K562 (cell line): ENCODE data around the gene GJA9. TPM values are rescaled to one million over a fixed set of nuclear protein-coding genes. Genes with fewer than 3 reads are reported as not detected.

Source experiments
- BHLHE40 ChIP-seq: IDR thresholded peaks from 2 replicates; pipeline ENCODE4 v1.6.1; 2011; ENCODE audit warnings: low read length, improper control_type of control experiment
- CAMTA2 ChIP-seq: fragments of 250-450 bp; sonication (Bioruptor Pico); conservative IDR thresholded peaks from 2 replicates; pipeline ENCODE4 v1.5.1; 2022
- ERF ChIP-seq: fragments of 450-650 bp; formaldehyde crosslinking; IDR thresholded peaks from 2 replicates; pipeline ENCODE4 v1.4.0; 2020; ENCODE audit warnings: mild to moderate bottlenecking, mixed read lengths
- FOXP1 ChIP-seq: sonication (generic); formaldehyde crosslinking; IDR thresholded peaks from 2 replicates; pipeline ENCODE4 v1.8.0; 2022; ENCODE audit warnings: mild to moderate bottlenecking, missing genetic modification reagents
- FUS ChIP-seq: fragments of 200-400 bp; formaldehyde crosslinking; optimal IDR thresholded peaks from 2 replicates; pipeline ENCODE3; 2017; ENCODE audit warnings: low read depth, low read length
- HDAC2 ChIP-seq: fragments of 450-650 bp; IDR thresholded peaks from 2 replicates; pipeline ENCODE4 v1.6.1; 2016; ENCODE audit warnings: mild to moderate bottlenecking
- HMGN3 ChIP-seq: IDR thresholded peaks from 2 replicates; pipeline ENCODE4 v1.6.1; 2011; ENCODE audit warnings: borderline replicate concordance, low read depth, mild to moderate bottlenecking, mixed read lengths, low read length; ENCODE audit not compliant: insufficient read length; ENCODE audit errors: extremely low read depth
- HNRNPLL ChIP-seq: fragments of 200-400 bp; formaldehyde crosslinking; IDR thresholded peaks from 2 replicates; pipeline ENCODE4 v1.6.1; 2017; ENCODE audit warnings: low read length, low read depth, mild to moderate bottlenecking; ENCODE audit not compliant: poor library complexity, severe bottlenecking
- HOMEZ ChIP-seq: fragments of 250-450 bp; sonication (Bioruptor Pico); IDR thresholded peaks from 2 replicates; pipeline ENCODE4 v1.4.0; 2020; ENCODE audit warnings: mild to moderate bottlenecking, moderate library complexity
- KDM2B ChIP-seq: fragments of 250-450 bp; sonication (Bioruptor Pico); IDR thresholded peaks from 2 replicates; pipeline ENCODE4 v1.8.0; 2021; ENCODE audit warnings: mild to moderate bottlenecking, moderate library complexity
- KLF6 ChIP-seq: fragments of 250-450 bp; sonication (Bioruptor Pico); IDR thresholded peaks from 2 replicates; pipeline ENCODE4 v1.4.0; 2020; ENCODE audit warnings: mild to moderate bottlenecking, moderate library complexity, borderline replicate concordance
- MIER1 ChIP-seq: fragments of 450-650 bp; IDR thresholded peaks from 2 replicates; pipeline ENCODE4 v1.6.1; 2016; ENCODE audit warnings: antibody characterized with exemption, mild to moderate bottlenecking, low read depth
- NEUROD1 ChIP-seq: fragments of 150-350 bp; IDR thresholded peaks from 2 replicates; pipeline ENCODE4 v1.6.1; 2014; ENCODE audit warnings: borderline replicate concordance, low read length, low read depth; ENCODE audit not compliant: partially characterized antibody
- NFE2 ChIP-seq: IDR thresholded peaks from 2 replicates; pipeline ENCODE4 v1.6.1; 2014; ENCODE audit warnings: antibody characterized with exemption, low read depth
- RREB1 ChIP-seq: fragments of 250-450 bp; sonication (Bioruptor Pico); IDR thresholded peaks from 2 replicates; pipeline ENCODE4 v1.4.0; 2020
- SMAD4 ChIP-seq: fragments of 250-450 bp; sonication (Bioruptor Pico); conservative IDR thresholded peaks from 2 replicates; pipeline ENCODE4 v1.8.0; 2021; ENCODE audit warnings: inconsistent platforms, mild to moderate bottlenecking, moderate library complexity
- UBTF ChIP-seq, 2 experiments: IDR thresholded peaks; 2 replicates each; pipeline ENCODE4 v1.6.1; 2012; ENCODE audit warnings: improper control_type of control experiment in 2 of 2, low read depth in 2 of 2, low read length in 2 of 2, borderline replicate concordance in 1 of 2
- ZNF12 ChIP-seq: sonication (generic); formaldehyde crosslinking; IDR thresholded peaks from 2 replicates; pipeline ENCODE4 v1.4.0; 2020; ENCODE audit warnings: mild to moderate bottlenecking, missing genetic modification reagents
- polyA plus RNA-seq, 8 experiments: library from polyadenylated mRNA; depleted of rRNA in 4 of 8; stranded (reverse) in 5 of 8; unstranded in 3 of 8; fragments of >200 nt; fragmentation: Nextera tagmentation in 2 of 8; fragmentation: Illumina TruSeq in 1 of 8; extraction: Ambion mirVana in 2 of 8; extraction: Trizol in 1 of 8; gene quantifications; 2 replicates each; pipeline versions ENCODE4 v1.2.1 to v1.2.3, GENCODE V29; 2011 to 2014; ENCODE audit warnings: inconsistent platforms in 1 of 8, missing spikeins in 1 of 8
- total RNA-seq, 7 experiments: library from RNA; depleted of rRNA in 6 of 7; stranded (reverse); fragments of >200 nt in 6 of 7; fragmentation: Illumina TruSeq in 2 of 7; extraction: Trizol in 2 of 7; gene quantifications; 2 replicates each; pipeline versions ENCODE4 v1.2.1 to v1.2.3, GENCODE V29; 2011 to 2021; ENCODE audit warnings: low replicate concordance in 1 of 7

GJA9 gene
- total and polyA plus RNA-seq, 9 of the 15 experiments (the other 6 are each of a cell fraction or from before 2014, with no cell fraction given), result not detected

- TF ChIP-seq ZNF12 (CRISPR knock-in tag), result peak; percentile 33; the same call in 1 of the 2 replicates
- TF ChIP-seq NFE2, result no peak
- TF ChIP-seq NEUROD1, result peak; percentile 20
- TF ChIP-seq HNRNPLL, result peak; percentile 40
- peak; percentile 29; the same call in 1 of the 2 replicates for TF ChIP-seq BHLHE40
- no peak for TF ChIP-seq CAMTA2
- peak; percentile 51 for TF ChIP-seq HMGN3
- peak; percentile 24; the same call in 1 of the 2 replicates for TF ChIP-seq FOXP1
- TF ChIP-seq KLF6 (CRISPR knock-in tag), result 0 out of 2 replicates have a peak, but pooled peaks have one; percentile 38
- 0 out of 2 replicates have a peak, but pooled peaks have one; percentile 11 for TF ChIP-seq RREB1 (CRISPR knock-in tag)
- TF ChIP-seq ERF (CRISPR knock-in tag), result 0 out of 2 replicates have a peak, but pooled peaks have one; percentile 12
- TF ChIP-seq SMAD4 (CRISPR knock-in tag), result peak; percentile 6
- no peak for TF ChIP-seq FUS
- TF ChIP-seq HOMEZ (CRISPR knock-in tag), result no peak
- TF ChIP-seq MIER1, result no peak
- TF ChIP-seq HDAC2, result 0 out of 2 replicates have a peak, but pooled peaks have one; percentile 18
- TF ChIP-seq KDM2B (CRISPR knock-in tag), result peak; percentile 92; the same call in 1 of the 2 replicates
- TF ChIP-seq UBTF (IDR thresholded peaks at IDR 0.05; ENCODE audit: borderline replicate concordance in 1 of 2, low read depth in 2 of 2, low read length in 2 of 2), result peak in 1 of 2 experiments; percentile 61; a peak in 2 of 4 replicates
Measured at GRCh38 chr1:38858833-38859560, 22.4 kb downstream of the GJA9 start (continued).
